C1 segment of cervical spinal cord (tissue), 14 donors: Measurements from ENCODE around the gene ANKRD12.
"Not testable (repeated sequence)": the region's sequence is repeated elsewhere in the genome, so short reads cannot be mapped to it uniquely, and the experiment has no call there.

Source experiments
- DNase-seq, 14 donors: peaks; one replicate each; lab custom pipeline; 2025; lab: John Stamatoyannopoulos, UW

ANKRD12 gene

GRCh38 chr18:9140984-9141383, 4.4 kb downstream of the ANKRD12 start:
- DNase-seq: no peak

- no peak for DNase-seq
These were observed 9.6 kb downstream of the ANKRD12 start for GRCh38 chr18:9146224-9146623.

- DNase-seq: peak in 2 of 14 donors; percentile 16 to 21
These were observed 11.0 kb downstream of the ANKRD12 start for GRCh38 chr18:9147440-9148202.

GRCh38 chr18:9148203-9148552, 11.6 kb downstream of the ANKRD12 start:
- no peak for DNase-seq

GRCh38 chr18:9150121-9150520, 13.5 kb downstream of the ANKRD12 start:
- DNase-seq: no peak

- no peak for DNase-seq
These were observed 16.7 kb downstream of the ANKRD12 start for GRCh38 chr18:9153256-9153655.

GRCh38 chr18:9156604-9157249, 20.1 kb downstream of the ANKRD12 start:
- DNase-seq: no peak

- no peak for DNase-seq
These were observed 21.2 kb downstream of the ANKRD12 start for GRCh38 chr18:9157806-9158205.

GRCh38 chr18:9160014-9160413, 23.4 kb downstream of the ANKRD12 start:
- no peak for DNase-seq

- DNase-seq: not testable (repeated sequence)
These were observed 26.1 kb downstream of the ANKRD12 start for GRCh38 chr18:9162663-9163062.

GRCh38 chr18:9164149-9164548, 27.6 kb downstream of the ANKRD12 start:
- DNase-seq: not testable (repeated sequence)

- DNase-seq: not testable (repeated sequence)
These were observed 29.3 kb downstream of the ANKRD12 start for GRCh38 chr18:9165883-9166282.

GRCh38 chr18:9169515-9169914, 32.9 kb downstream of the ANKRD12 start:
- DNase-seq: not testable (repeated sequence)

- DNase-seq: not testable (repeated sequence)
These were observed 35.3 kb downstream of the ANKRD12 start for GRCh38 chr18:9171919-9172318.

- no peak for DNase-seq
These were observed 36.0 kb downstream of the ANKRD12 start for GRCh38 chr18:9172506-9173127.

- DNase-seq: no peak
These were observed 37.2 kb downstream of the ANKRD12 start for GRCh38 chr18:9173770-9174233.

GRCh38 chr18:9174302-9174701, 37.7 kb downstream of the ANKRD12 start:
- no peak for DNase-seq

GRCh38 chr18:9175115-9175514, 38.5 kb downstream of the ANKRD12 start:
- no peak for DNase-seq

- DNase-seq: no peak
These were observed 40.5 kb downstream of the ANKRD12 start for GRCh38 chr18:9177031-9177430.

GRCh38 chr18:9177466-9177865, 40.9 kb downstream of the ANKRD12 start:
- no peak for DNase-seq

- no peak for DNase-seq
These were observed 42.0 kb downstream of the ANKRD12 start for GRCh38 chr18:9178557-9178956.

GRCh38 chr18:9181275-9181674, 44.7 kb downstream of the ANKRD12 start:
- DNase-seq: no peak
